H1 (cell line): ENCODE results near the gene MSI2. TPM values are rescaled to one million over a fixed set of nuclear protein-coding genes. Genes with fewer than 3 reads are reported as not detected.

Source experiments
- CHD7 ChIP-seq: fragments of 300-600 bp; sonication (generic); IDR thresholded peaks from 2 replicates; pipeline ENCODE4 v1.7.1; 2012; ENCODE audit warnings: low read length, moderate library complexity, mild to moderate bottlenecking, inconsistent platforms; ENCODE audit not compliant: insufficient replicate concordance
- EP300 ChIP-seq, 2 experiments: IDR thresholded peaks; 1 replicate in 1 of 2; 2 replicates in 1 of 2; pipeline ENCODE4 v1.6.1; 2011 to 2012; ENCODE audit warnings: low read depth in 2 of 2, low read length in 2 of 2, mild to moderate bottlenecking in 2 of 2, borderline replicate concordance in 1 of 2, inconsistent platforms in 1 of 2, moderate library complexity in 1 of 2
- FOSL1 ChIP-seq: IDR thresholded peaks from 2 replicates; pipeline ENCODE4 v1.6.1; 2011; ENCODE audit warnings: mild to moderate bottlenecking, low read depth, low read length, moderate library complexity; ENCODE audit not compliant: insufficient read depth
- PHF8 ChIP-seq: fragments of 200-600 bp; sonication (generic); conservative IDR thresholded peaks from 2 replicates; pipeline ENCODE4 v1.7.1; 2012; ENCODE audit warnings: low read depth, mild to moderate bottlenecking, inconsistent platforms, low read length, moderate library complexity
- RFX5 ChIP-seq: IDR thresholded peaks from 2 replicates; pipeline ENCODE4 v1.6.1; 2011; ENCODE audit warnings: low read depth, low read length, improper control_type of control experiment, borderline replicate concordance
- TAF1 ChIP-seq: IDR thresholded peaks from 2 replicates; pipeline ENCODE4 v1.6.1; 2011; ENCODE audit warnings: mild to moderate bottlenecking, low read depth, low read length
- TAF7 ChIP-seq: optimal IDR thresholded peaks from 2 replicates; pipeline ENCODE3; 2011; ENCODE audit warnings: low read depth, mild to moderate bottlenecking, inconsistent platforms, low read length, moderate library complexity, borderline replicate concordance
- polyA plus RNA-seq, 7 experiments: library from polyadenylated mRNA; depleted of rRNA in 3 of 7; stranded (reverse) in 5 of 7; unstranded in 2 of 7; fragments of >200 nt in 5 of 7; fragments of 200-250 nt in 2 of 7; gene quantifications; 1 replicate in 5 of 7; 2 replicates in 1 of 7; 4 replicates in 1 of 7; pipeline versions ENCODE4 v1.2.1 to v1.2.3, GENCODE V29; 2011 to 2013; ENCODE audit warnings: missing spikeins in 2 of 7, mixed read lengths in 2 of 7
- total RNA-seq: library from RNA; stranded (reverse); fragmentation: NEBNext Ultra II Directional; extraction: Animal tissue kit (Norgen Biotek cat#: 25700); gene quantifications from 2 replicates; pipeline ENCODE4 v1.2.1, GENCODE V29; 2021

MSI2 gene
- total and polyA plus RNA-seq, 2 of the 8 experiments (the other 6 are each of a cell fraction or from before 2014, with no cell fraction given), result 36.7 to 80.6 TPM

- TF ChIP-seq CHD7 (no peak), TAF7 (no peak), RFX5 (no peak), PHF8 (no peak), TAF1 (no peak), FOSL1 (no peak), EP300 (IDR thresholded peaks at IDR 0.05; ENCODE audit: borderline replicate concordance in 1 of 2, low read depth in 2 of 2, low read length in 2 of 2) (no peak)
Observed at GRCh38 chr17:57470906-57471305, 214.6 kb downstream of the MSI2 start (continued).
